Panc1 (cell line): ENCODE results near the gene RIC1.

Source experiments
- POLR2AphosphoS5 ChIP-seq: IDR thresholded peaks from 2 replicates; pipeline ENCODE4 v1.6.1; 2012; ENCODE audit warnings: mild to moderate bottlenecking, low read depth, low read length, moderate library complexity
- TF ChIP-seq, protein P1 (sequence below): fragments of 450-650 bp; IDR thresholded peaks from 2 replicates; pipeline ENCODE4 v1.5.1; 2017; ENCODE audit warnings: mild to moderate bottlenecking

DNA sequence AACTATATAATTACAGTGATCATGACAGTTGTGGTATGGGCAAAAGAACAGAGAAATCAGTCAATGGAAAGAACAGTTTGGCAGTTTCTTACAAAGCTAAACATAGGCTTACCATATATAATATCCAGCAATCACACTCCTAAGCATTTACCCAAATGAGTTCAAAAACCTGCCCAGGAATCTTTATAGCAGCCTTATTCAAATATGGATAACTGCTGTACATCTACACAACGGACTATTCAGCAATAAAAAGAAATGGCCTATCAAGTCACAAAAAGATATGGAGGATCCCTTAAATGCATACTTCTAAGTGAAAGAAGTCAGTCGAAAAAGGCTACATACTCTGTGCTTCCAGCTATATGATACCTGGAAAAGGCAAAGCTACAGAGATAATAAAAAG is 167.4 kb downstream of the RIC1 start:
- TF ChIP-seq, protein P1, sequence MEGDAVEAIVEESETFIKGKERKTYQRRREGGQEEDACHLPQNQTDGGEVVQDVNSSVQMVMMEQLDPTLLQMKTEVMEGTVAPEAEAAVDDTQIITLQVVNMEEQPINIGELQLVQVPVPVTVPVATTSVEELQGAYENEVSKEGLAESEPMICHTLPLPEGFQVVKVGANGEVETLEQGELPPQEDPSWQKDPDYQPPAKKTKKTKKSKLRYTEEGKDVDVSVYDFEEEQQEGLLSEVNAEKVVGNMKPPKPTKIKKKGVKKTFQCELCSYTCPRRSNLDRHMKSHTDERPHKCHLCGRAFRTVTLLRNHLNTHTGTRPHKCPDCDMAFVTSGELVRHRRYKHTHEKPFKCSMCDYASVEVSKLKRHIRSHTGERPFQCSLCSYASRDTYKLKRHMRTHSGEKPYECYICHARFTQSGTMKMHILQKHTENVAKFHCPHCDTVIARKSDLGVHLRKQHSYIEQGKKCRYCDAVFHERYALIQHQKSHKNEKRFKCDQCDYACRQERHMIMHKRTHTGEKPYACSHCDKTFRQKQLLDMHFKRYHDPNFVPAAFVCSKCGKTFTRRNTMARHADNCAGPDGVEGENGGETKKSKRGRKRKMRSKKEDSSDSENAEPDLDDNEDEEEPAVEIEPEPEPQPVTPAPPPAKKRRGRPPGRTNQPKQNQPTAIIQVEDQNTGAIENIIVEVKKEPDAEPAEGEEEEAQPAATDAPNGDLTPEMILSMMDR, result no peak
- TF ChIP-seq POLR2AphosphoS5, result no peak
